Neural progenitor cell (in vitro differentiated cells): ENCODE data around the gene CNEP1R1. TPM values are rescaled to one million over a fixed set of nuclear protein-coding genes. Genes with fewer than 3 reads are reported as not detected.
A peak's percentile ranks its signal among the peaks of the same experiment; 100 is the strongest.

Source experiments
- DNase-seq: peaks from one replicate; pipeline ENCODE4 v3.0.0-alpha.2; 2016; ENCODE audit warnings: low spot score
- H2AFZ ChIP-seq: fragments of 200-600 bp; sonication (generic); replicated peaks from 2 replicates; pipeline ENCODE4 v1.6.1; 2016; ENCODE audit warnings: antibody characterized with exemption
- H3F3A ChIP-seq: fragments of 200-600 bp; sonication (generic); 2 replicates; pipeline ENCODE4 v1.6.1; 2016; ENCODE audit warnings: antibody characterized with exemption, low read depth
- H3K27ac ChIP-seq: fragments of 200-600 bp; sonication (generic); 2 replicates; pipeline ENCODE4 v1.5.1; 2016; ENCODE audit warnings: mild to moderate bottlenecking
- H3K27me3 ChIP-seq: fragments of 200-600 bp; sonication (generic); 2 replicates; pipeline ENCODE4 v1.6.1; 2016; ENCODE audit warnings: mild to moderate bottlenecking, moderate library complexity
- H3K36me3 ChIP-seq: fragments of 200-600 bp; sonication (generic); 2 replicates; pipeline ENCODE4 v1.5.1; 2016
- H3K4me1 ChIP-seq: fragments of 200-600 bp; sonication (generic); 2 replicates; pipeline ENCODE4 v1.6.1; 2016; ENCODE audit warnings: mixed run types
- H3K4me2 ChIP-seq: fragments of 200-600 bp; sonication (generic); 2 replicates; pipeline ENCODE4 v1.6.1; 2016
- H3K4me3 ChIP-seq: fragments of 200-600 bp; sonication (generic); 2 replicates; pipeline ENCODE4 v1.5.1; 2016
- H3K79me2 ChIP-seq: fragments of 200-600 bp; sonication (generic); 2 replicates; pipeline ENCODE4 v1.6.1; 2016; ENCODE audit warnings: low read depth
- H3K9ac ChIP-seq: fragments of 200-600 bp; sonication (generic); 2 replicates; pipeline ENCODE4 v1.6.1; 2016
- H3K9me3 ChIP-seq: fragments of 200-600 bp; sonication (generic); 2 replicates; pipeline ENCODE4 v1.5.1; 2016; ENCODE audit warnings: low read depth
- H4K20me1 ChIP-seq: fragments of 200-600 bp; sonication (generic); 2 replicates; pipeline ENCODE4 v1.6.1; 2016; ENCODE audit warnings: low read depth
- H3K27ac Mint-ChIP-seq: 3 replicates; pipeline ENCODE4 v1.8.0; 2021; ENCODE audit warnings: mixed read lengths
- H3K27me3 Mint-ChIP-seq: 2 replicates; pipeline ENCODE4 v1.8.0; 2022; ENCODE audit warnings: low read depth, mild to moderate bottlenecking, inconsistent platforms, moderate library complexity, mixed read lengths; ENCODE audit not compliant: insufficient read depth
- H3K36me3 Mint-ChIP-seq: 3 replicates; pipeline ENCODE4 v1.8.0; 2021; ENCODE audit warnings: mixed read lengths
- H3K4me1 Mint-ChIP-seq: 3 replicates; pipeline ENCODE4 v1.8.0; 2021; ENCODE audit warnings: mixed read lengths
- H3K4me3 Mint-ChIP-seq: 3 replicates; pipeline ENCODE4 v1.8.0; 2021; ENCODE audit warnings: mild to moderate bottlenecking, moderate library complexity, mixed read lengths
- H3K9me3 Mint-ChIP-seq: 3 replicates; pipeline ENCODE4 v1.8.0; 2020; ENCODE audit warnings: mixed read lengths
- CTCF ChIP-seq: fragments of 200-600 bp; sonication (generic); IDR thresholded peaks from 2 replicates; pipeline ENCODE4 v1.5.1; 2017; ENCODE audit warnings: antibody characterized with exemption, mild to moderate bottlenecking
- EZH2 ChIP-seq: fragments of 200-600 bp; sonication (generic); IDR thresholded peaks from 2 replicates; pipeline ENCODE4 v1.6.1; 2017; ENCODE audit warnings: antibody characterized with exemption, mild to moderate bottlenecking, moderate library complexity
- EZH2phosphoT487 ChIP-seq: fragments of 200-600 bp; sonication (generic); IDR thresholded peaks from 2 replicates; pipeline ENCODE4 v1.6.1; 2017; ENCODE audit warnings: antibody characterized with exemption
- total RNA-seq: library from RNA; depleted of rRNA; stranded (reverse); fragments of >200 nt; gene quantifications from 2 replicates; pipeline ENCODE4 v1.2.3, GENCODE V29; 2015; ENCODE audit warnings: low replicate concordance

CNEP1R1 gene
- total RNA-seq, 1 donor from 2014 or later = 52.7 TPM

- H3K36me3 Mint-ChIP-seq = no peaks in the 10 kb centered on the region
- no peak for TF ChIP-seq CTCF
- no peak for TF ChIP-seq EZH2
- TF ChIP-seq EZH2phosphoT487 = no peak
- H3K27ac Mint-ChIP-seq = no peak overlapping the region
- no peaks in the 10 kb centered on the region for H3K36me3 ChIP-seq
- H3K9ac ChIP-seq = no peak overlapping the region
- H3F3A ChIP-seq = no peaks in the 10 kb centered on the region
- no peaks in the 10 kb centered on the region for H4K20me1 ChIP-seq
- H3K4me2 ChIP-seq = no peak overlapping the region
- H3K9me3 ChIP-seq = no peaks in the 10 kb centered on the region
- H3K27me3 ChIP-seq = peaks cover 7% of the 10 kb centered on the region
- no peak overlapping the region for H3K4me3 ChIP-seq
- no peaks in the 10 kb centered on the region for H3K9me3 Mint-ChIP-seq
- no peak overlapping the region for H3K4me3 Mint-ChIP-seq
- H3K27me3 Mint-ChIP-seq = peaks cover 4% of the 10 kb centered on the region
- no peak overlapping the region for H2AFZ ChIP-seq
- no peaks in the 10 kb centered on the region for H3K4me1 ChIP-seq
- DNase-seq = no peak
- H3K27ac ChIP-seq = no peak overlapping the region
- H3K4me1 Mint-ChIP-seq = peaks cover 3% of the 10 kb centered on the region
- no peaks in the 10 kb centered on the region for H3K79me2 ChIP-seq
Observed at GRCh38 chr16:49992825-49993224, 32.2 kb upstream of the CNEP1R1 start.

- H3K4me3 ChIP-seq = no peak overlapping the region
- no peak overlapping the region for H3K4me2 ChIP-seq
- H3K36me3 ChIP-seq = no peaks in the 10 kb centered on the region
- H3K27me3 ChIP-seq = peaks cover 7% of the 10 kb centered on the region
- H3F3A ChIP-seq = no peaks in the 10 kb centered on the region
- Mint-ChIP-seq H3K9me3 (no peaks in the 10 kb centered on the region), H3K27ac (no peak overlapping the region), H3K27me3 (peaks cover 4% of the 10 kb centered on the region), H3K36me3 (no peaks in the 10 kb centered on the region), H3K4me3 (no peak overlapping the region), H3K4me1 (no peaks in the 10 kb centered on the region)
- H3K27ac ChIP-seq = no peak overlapping the region
- peak overlapping the region; percentile 26 for H2AFZ ChIP-seq
- TF ChIP-seq EZH2phosphoT487 (no peak), CTCF (no peak), EZH2 (no peak)
- H3K4me1 ChIP-seq = no peaks in the 10 kb centered on the region
- H3K9me3 ChIP-seq = no peaks in the 10 kb centered on the region
- no peak overlapping the region for H3K9ac ChIP-seq
- H3K79me2 ChIP-seq = no peaks in the 10 kb centered on the region
- H4K20me1 ChIP-seq = no peaks in the 10 kb centered on the region
- no peak for DNase-seq
Observed at GRCh38 chr16:49993579-49993978, 31.4 kb upstream of the CNEP1R1 start.

GRCh38 chr16:49994006-49994405 is 31.0 kb upstream of the CNEP1R1 start:
- Mint-ChIP-seq H3K36me3 (no peaks in the 10 kb centered on the region), H3K27me3 (peaks cover 4% of the 10 kb centered on the region), H3K4me3 (no peak overlapping the region), H3K9me3 (no peaks in the 10 kb centered on the region), H3K27ac (no peak overlapping the region), H3K4me1 (no peaks in the 10 kb centered on the region)
- Histone ChIP-seq H3K4me3 (no peak overlapping the region), H3K9me3 (no peaks in the 10 kb centered on the region), H3K36me3 (no peaks in the 10 kb centered on the region), H3K79me2 (no peaks in the 10 kb centered on the region), H3K9ac (no peak overlapping the region), H3K27me3 (peaks cover 7% of the 10 kb centered on the region), H4K20me1 (no peaks in the 10 kb centered on the region), H2AFZ (peak overlapping the region; percentile 26), H3F3A (no peaks in the 10 kb centered on the region), H3K4me2 (no peak overlapping the region), H3K4me1 (no peaks in the 10 kb centered on the region), H3K27ac (no peak overlapping the region)
- TF ChIP-seq EZH2 (no peak), EZH2phosphoT487 (no peak), CTCF (no peak)
- no peak for DNase-seq
